Mesendoderm (in vitro differentiated cells): ENCODE measurements around the gene ESYT2.

ENCODE experiments used
- DNase-seq: peaks from one replicate; pipeline ENCODE4 v3.0.0; 2013
- H2AK5ac ChIP-seq: 2 replicates; pipeline ENCODE4 v1.6.1; 2013; ENCODE audit warnings: low read length, inconsistent platforms
- H2BK120ac ChIP-seq: 2 replicates; pipeline ENCODE4 v1.6.1; 2013; ENCODE audit warnings: low read depth, mild to moderate bottlenecking, low read length, moderate library complexity, mixed read lengths
- H2BK15ac ChIP-seq: replicated peaks from 2 replicates; pipeline ENCODE4 v1.6.1; 2013; ENCODE audit warnings: low read depth, mild to moderate bottlenecking, moderate library complexity
- H2BK5ac ChIP-seq: 2 replicates; pipeline ENCODE4 v1.6.1; 2013; ENCODE audit warnings: low read length, inconsistent platforms
- H3K18ac ChIP-seq: 2 replicates; pipeline ENCODE4 v1.6.1; 2013; ENCODE audit warnings: mild to moderate bottlenecking, low read length, mixed read lengths
- H3K23ac ChIP-seq: one replicate; pipeline ENCODE4 v1.6.1; 2013; ENCODE audit warnings: low read length
- H3K27ac ChIP-seq: 2 replicates; pipeline ENCODE4 v1.5.1; 2013; ENCODE audit warnings: low read depth, mild to moderate bottlenecking, inconsistent platforms, low read length, moderate library complexity
- H3K27me3 ChIP-seq: 2 replicates; pipeline ENCODE4 v1.6.1; 2013; ENCODE audit warnings: low read length, control low read depth, mild to moderate bottlenecking, inconsistent platforms; ENCODE audit not compliant: insufficient read depth, poor library complexity
- H3K36me3 ChIP-seq: 2 replicates; pipeline ENCODE4 v1.6.1; 2013; ENCODE audit warnings: low read length, inconsistent platforms; ENCODE audit not compliant: control insufficient read depth, insufficient read depth
- H3K4ac ChIP-seq: one replicate; pipeline ENCODE4 v1.6.1; 2013; ENCODE audit warnings: low read depth, mild to moderate bottlenecking, low read length, moderate library complexity
- H3K4me1 ChIP-seq: 2 replicates; pipeline ENCODE4 v1.6.1; 2013; ENCODE audit warnings: low read depth, low read length, inconsistent platforms; ENCODE audit not compliant: control insufficient read depth
- H3K4me2 ChIP-seq: 2 replicates; pipeline ENCODE4 v1.6.1; 2013; ENCODE audit warnings: low read length
- H3K4me3 ChIP-seq: 2 replicates; pipeline ENCODE4 v1.5.1; 2013; ENCODE audit warnings: mild to moderate bottlenecking, low read length
- H3K56ac ChIP-seq: one replicate; pipeline ENCODE4 v1.6.1; 2013; ENCODE audit warnings: low read length
- H3K79me1 ChIP-seq: 2 replicates; pipeline ENCODE4 v1.6.1; 2013; ENCODE audit warnings: low read length, inconsistent platforms
- H3K79me2 ChIP-seq: 2 replicates; pipeline ENCODE4 v1.6.1; 2013; ENCODE audit warnings: mild to moderate bottlenecking, low read length; ENCODE audit not compliant: control insufficient read depth, insufficient read depth
- H3K9ac ChIP-seq: 2 replicates; pipeline ENCODE4 v1.6.1; 2013; ENCODE audit warnings: low read length, inconsistent platforms
- H4K5ac ChIP-seq: one replicate; pipeline ENCODE4 v1.6.1; 2013; ENCODE audit warnings: low read length
- H4K8ac ChIP-seq: one replicate; pipeline ENCODE4 v1.6.1; 2013; ENCODE audit warnings: low read depth, mild to moderate bottlenecking, control low read depth, low read length, moderate library complexity
- WGBS: extraction: QIAGEN DNeasy Blood & Tissue Kit; methylation state at CpG from one replicate; pipeline ENCODE4 v1.1.7; 2013; ENCODE audit warnings: low lambda C conversion rate, missing lambda C conversion rate; ENCODE audit not compliant: insufficient coverage; ENCODE audit errors: extremely low coverage; 5-methylcytosine and 5-hydroxymethylcytosine counted together

The ESYT2 gene

GRCh38 chr7:158831738-158832091, 2.4 kb upstream of the ESYT2 start:
- H3K27ac ChIP-seq = no peak overlapping the region
- H3K18ac ChIP-seq = no peak overlapping the region
- H4K5ac ChIP-seq = no peak overlapping the region
- H4K8ac ChIP-seq = no peak overlapping the region
- DNase-seq = no peak
- H3K9ac ChIP-seq = no peak overlapping the region
- no peak overlapping the region for H2BK120ac ChIP-seq
- no peak overlapping the region for H3K4ac ChIP-seq
- H3K79me2 ChIP-seq = peaks cover 5% of the 10 kb centered on the region
- no peak overlapping the region for H2AK5ac ChIP-seq
- no peak overlapping the region for H2BK5ac ChIP-seq
- no peak overlapping the region for H2BK15ac ChIP-seq
- no peak overlapping the region for H3K4me2 ChIP-seq
- H3K79me1 ChIP-seq = peaks cover 5% of the 10 kb centered on the region
- no peak overlapping the region for H3K4me3 ChIP-seq
- WGBS = no CpG with 5 or more reads among the region's 6 CpGs
- peaks cover 2% of the 10 kb centered on the region for H3K4me1 ChIP-seq
- no peak overlapping the region for H3K56ac ChIP-seq
- no peak overlapping the region for H3K23ac ChIP-seq
- H3K27me3 ChIP-seq = no peaks in the 10 kb centered on the region
- H3K36me3 ChIP-seq = no peaks in the 10 kb centered on the region

- DNase-seq = no peak
- peak overlapping the region; percentile 98 for H3K18ac ChIP-seq
- no peak overlapping the region for H2BK120ac ChIP-seq
- H3K9ac ChIP-seq = peak overlapping the region; percentile 89
- no CpG with 5 or more reads among the region's 14 CpGs for WGBS
- no peaks in the 10 kb centered on the region for H3K27me3 ChIP-seq
- H4K5ac ChIP-seq = no peak overlapping the region
- peaks cover 7% of the 10 kb centered on the region for H3K79me2 ChIP-seq
- H2AK5ac ChIP-seq = no peak overlapping the region
- no peak overlapping the region for H2BK15ac ChIP-seq
- H4K8ac ChIP-seq = no peak overlapping the region
- H3K36me3 ChIP-seq = no peaks in the 10 kb centered on the region
- peaks cover 2% of the 10 kb centered on the region for H3K4me1 ChIP-seq
- no peak overlapping the region for H3K23ac ChIP-seq
- H3K56ac ChIP-seq = peak overlapping the region; percentile 98
- peak overlapping the region; percentile 63 for H3K27ac ChIP-seq
- H3K4ac ChIP-seq = no peak overlapping the region
- peak overlapping the region; percentile 53 for H3K4me2 ChIP-seq
- H3K79me1 ChIP-seq = peaks cover 5% of the 10 kb centered on the region
- H3K4me3 ChIP-seq = peak overlapping the region; percentile 66
- H2BK5ac ChIP-seq = no peak overlapping the region
Measured at GRCh38 chr7:158830211-158830723, 958 bp upstream of the ESYT2 start.

DNA sequence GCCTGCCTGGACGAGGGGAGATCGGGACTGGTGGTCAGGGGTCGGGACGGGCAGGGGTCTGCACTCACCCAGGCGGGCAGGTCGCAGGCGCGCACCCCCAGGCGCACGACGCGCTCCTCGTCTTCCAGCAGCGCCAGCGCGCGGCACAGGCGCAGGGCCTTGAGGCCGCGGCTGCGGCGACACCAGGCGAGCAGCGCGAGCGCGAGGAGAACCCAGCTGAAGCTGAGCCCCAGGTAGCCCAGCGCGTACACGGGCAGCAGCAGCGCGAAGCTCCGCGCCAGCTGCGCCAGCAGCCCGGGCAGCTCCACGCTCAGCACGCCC, 328 bp downstream of the ESYT2 start:
- H3K9ac ChIP-seq = peak overlapping the region; percentile 85
- no peaks in the 10 kb centered on the region for H3K36me3 ChIP-seq
- H3K23ac ChIP-seq = no peak overlapping the region
- no peak overlapping the region for H2AK5ac ChIP-seq
- H3K18ac ChIP-seq = peak overlapping the region; percentile 57
- H2BK5ac ChIP-seq = peak overlapping the region; percentile 73
- peak overlapping the region; percentile 91 for H3K56ac ChIP-seq
- H3K4me3 ChIP-seq = peak overlapping the region; percentile 57
- H2BK15ac ChIP-seq = no peak overlapping the region
- H3K27ac ChIP-seq = peak overlapping the region; percentile 89
- no CpG with 5 or more reads among the region's 38 CpGs for WGBS
- H3K79me2 ChIP-seq = peaks cover 9% of the 10 kb centered on the region
- peaks cover 2% of the 10 kb centered on the region for H3K4me1 ChIP-seq
- H2BK120ac ChIP-seq = no peak overlapping the region
- peaks cover 6% of the 10 kb centered on the region for H3K79me1 ChIP-seq
- H4K5ac ChIP-seq = no peak overlapping the region
- H3K4ac ChIP-seq = no peak overlapping the region
- H3K27me3 ChIP-seq = no peaks in the 10 kb centered on the region
- peak overlapping the region; percentile 57 for H3K4me2 ChIP-seq
- peak; percentile 88 for DNase-seq
- no peak overlapping the region for H4K8ac ChIP-seq

DNA sequence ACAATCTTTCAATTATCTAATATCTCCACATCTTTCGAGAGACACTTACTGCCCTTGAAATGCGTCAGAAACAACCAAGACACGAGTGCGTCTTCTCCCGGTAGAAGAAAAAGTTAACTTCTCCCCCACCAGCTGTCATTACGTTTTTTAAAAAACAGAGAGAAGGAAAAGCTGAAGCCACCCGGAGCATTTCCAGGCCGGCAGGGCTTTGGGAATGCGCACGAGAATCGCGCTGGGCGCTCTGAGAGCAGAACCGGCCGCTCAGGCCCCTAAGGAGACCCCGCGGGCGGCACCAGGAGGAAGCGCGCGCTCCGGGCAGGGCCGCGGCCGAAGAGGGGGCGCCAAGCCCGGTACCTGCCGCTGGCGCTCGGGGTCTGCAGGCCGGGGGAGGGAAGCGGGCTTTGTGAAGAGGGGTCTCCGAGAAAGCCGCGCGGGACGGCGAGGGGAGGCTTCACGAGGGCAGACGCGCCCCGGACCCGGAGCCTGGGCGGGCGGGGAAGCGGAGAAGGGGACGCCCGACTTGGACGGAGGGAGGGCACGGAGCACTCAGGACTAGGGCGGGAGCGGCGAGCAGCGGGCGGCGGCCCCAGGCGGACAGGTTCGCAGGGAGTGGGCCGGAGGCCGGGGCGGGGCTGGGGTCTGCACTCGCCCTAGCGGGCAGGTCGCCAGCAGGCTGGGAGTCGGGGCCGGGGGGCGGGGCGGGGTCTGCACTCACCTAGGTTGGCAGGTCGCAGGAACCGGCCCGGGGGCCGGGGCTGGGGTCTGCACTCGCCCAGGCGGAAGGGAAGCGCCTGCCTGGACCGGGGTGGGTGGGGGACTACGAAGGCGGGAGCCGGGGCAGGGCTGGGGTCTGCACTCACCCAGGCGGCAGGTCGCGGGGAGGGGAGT, 932 bp downstream of the ESYT2 start:
- no peak overlapping the region for H2BK120ac ChIP-seq

GRCh38 chr7:158827411-158828132, 1.7 kb downstream of the ESYT2 start:
- peaks cover 9% of the 10 kb centered on the region for H3K79me2 ChIP-seq
- peaks cover 2% of the 10 kb centered on the region for H3K4me1 ChIP-seq
- no peak overlapping the region for H2BK5ac ChIP-seq
- H4K8ac ChIP-seq = no peak overlapping the region
- H4K5ac ChIP-seq = no peak overlapping the region
- no peak overlapping the region for H2BK15ac ChIP-seq
- H3K79me1 ChIP-seq = peaks cover 7% of the 10 kb centered on the region
- H3K9ac ChIP-seq = peak overlapping the region; percentile 85
- DNase-seq = no peak
- H3K4me3 ChIP-seq = peak overlapping the region; percentile 57
- no peak overlapping the region for H3K18ac ChIP-seq
- H3K27ac ChIP-seq = no peak overlapping the region
- peak overlapping the region; percentile 72 for H3K4me2 ChIP-seq
- H3K36me3 ChIP-seq = no peaks in the 10 kb centered on the region
- H2AK5ac ChIP-seq = no peak overlapping the region
- peak overlapping the region; percentile 91 for H3K56ac ChIP-seq
- H3K23ac ChIP-seq = peak overlapping the region; percentile 30
- no peaks in the 10 kb centered on the region for H3K27me3 ChIP-seq
- no peak overlapping the region for H2BK120ac ChIP-seq
- WGBS = no CpG with 5 or more reads among the region's 13 CpGs
- no peak overlapping the region for H3K4ac ChIP-seq

More for the DNA sequence above, 932 bp downstream of the ESYT2 start:
- Histone ChIP-seq H3K4me3 (peak overlapping the region; percentile 57), H3K27me3 (no peaks in the 10 kb centered on the region), H3K79me2 (peaks cover 9% of the 10 kb centered on the region), H2BK15ac (no peak overlapping the region), H3K79me1 (peaks cover 7% of the 10 kb centered on the region), H2BK5ac (peak overlapping the region; percentile 73), H3K36me3 (no peaks in the 10 kb centered on the region), H2AK5ac (no peak overlapping the region), H4K8ac (no peak overlapping the region), H3K18ac (peak overlapping the region; percentile 84), H3K4me2 (peak overlapping the region; percentile 72), H3K56ac (peak overlapping the region; percentile 91), H3K23ac (peak overlapping the region; percentile 30), H4K5ac (no peak overlapping the region), H3K9ac (peak overlapping the region; percentile 85), H3K4ac (no peak overlapping the region), H3K27ac (peak overlapping the region; percentile 89), H3K4me1 (peaks cover 2% of the 10 kb centered on the region)
- no CpG with 5 or more reads among the region's 82 CpGs for WGBS
- peak; percentile 68 for DNase-seq
